Measurements from ENCODE around the gene CDA.
"Not testable (repeated sequence)": the region's sequence is repeated elsewhere in the genome, so short reads cannot be mapped to it uniquely, and the experiment has no call there.

The CDA gene

DNA sequence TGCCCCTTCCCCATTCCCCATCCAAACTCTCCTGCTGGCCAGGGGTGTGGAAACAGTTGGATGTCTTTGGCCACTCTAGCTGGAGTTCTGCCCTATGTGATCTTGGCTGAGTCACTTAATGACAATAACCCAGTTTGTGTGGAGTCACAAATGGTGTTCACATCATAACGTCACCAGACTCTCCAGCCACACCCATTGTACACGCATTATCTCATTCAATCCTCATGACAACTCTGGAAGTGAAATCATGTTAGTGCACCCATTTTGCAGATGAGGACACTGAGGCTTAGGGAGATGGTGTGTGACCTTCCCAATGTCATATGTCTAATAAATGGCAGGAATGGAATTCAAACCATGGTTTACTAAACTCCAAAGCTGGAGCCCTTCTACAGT lies 1.2 kb upstream of the CDA start:
- no peak for DNase-seq

DNA sequence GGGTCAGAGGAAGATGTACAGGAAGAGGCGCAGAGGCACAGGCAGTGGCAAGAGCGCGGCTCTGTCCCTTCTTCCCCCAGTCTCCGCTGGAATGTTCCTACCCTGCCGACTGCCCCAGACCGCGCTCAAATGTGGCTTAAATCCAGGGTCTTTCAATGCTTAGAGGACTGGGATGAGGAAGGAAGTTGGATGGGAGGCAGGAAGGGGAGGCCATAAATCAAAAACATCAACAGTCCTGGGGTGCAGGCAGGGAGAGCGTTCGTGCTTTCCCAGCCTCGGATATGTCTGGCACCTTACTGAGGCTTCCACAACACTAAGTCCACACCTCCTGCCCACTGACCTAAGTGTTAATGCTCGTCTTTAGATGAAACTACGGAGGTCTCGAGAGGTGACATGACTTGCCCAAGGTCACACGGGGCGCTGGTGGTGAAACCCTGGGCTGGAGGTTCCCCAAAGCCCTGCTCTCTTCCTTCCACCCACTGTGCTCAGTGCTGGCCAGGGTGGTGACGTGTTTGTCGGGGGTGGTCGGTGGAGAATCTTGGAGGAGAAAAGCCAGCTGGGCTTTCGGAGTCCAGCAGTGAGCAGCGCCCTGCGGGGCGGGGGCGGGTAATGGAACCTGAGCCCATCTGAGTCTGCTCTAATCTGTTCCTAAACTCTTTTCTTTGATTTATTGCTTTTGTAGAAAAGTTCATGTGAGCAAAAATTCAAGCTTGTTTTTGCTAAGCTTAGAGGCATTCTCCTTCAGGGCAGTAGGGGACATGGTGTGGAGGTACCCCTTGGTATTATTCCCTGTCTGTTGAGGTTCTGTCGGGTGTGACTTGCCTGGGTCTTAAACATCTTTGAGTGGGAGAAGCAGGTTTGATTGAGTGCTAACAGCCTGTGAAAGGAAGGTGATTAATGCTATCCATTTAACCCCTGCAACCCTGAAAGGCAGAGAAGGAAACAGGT lies 708 bp downstream of the CDA start:
- no peak for DNase-seq

DNA sequence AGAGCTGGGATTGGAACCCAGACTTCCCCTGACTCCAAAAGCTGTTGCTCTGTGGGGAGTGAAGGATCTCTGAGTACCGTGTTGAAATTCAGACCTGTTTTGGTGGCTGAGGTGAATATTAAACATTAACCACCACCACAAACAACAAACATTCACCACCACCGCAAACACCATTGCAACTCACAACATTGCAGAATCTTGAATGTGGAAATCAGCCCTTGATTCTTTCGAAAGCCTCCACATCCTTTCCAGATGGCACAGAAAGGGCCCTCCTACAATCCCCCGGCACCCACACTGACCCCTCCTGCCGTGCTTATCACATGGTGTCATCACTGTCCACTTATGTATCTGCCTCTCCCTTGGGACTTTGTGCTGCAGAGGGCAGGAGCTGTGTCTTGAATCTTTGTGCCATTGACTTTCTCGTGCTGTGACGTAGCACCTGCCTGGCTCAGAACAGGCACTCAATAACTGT lies 1.4 kb downstream of the CDA start:
- no peak for DNase-seq

DNA sequence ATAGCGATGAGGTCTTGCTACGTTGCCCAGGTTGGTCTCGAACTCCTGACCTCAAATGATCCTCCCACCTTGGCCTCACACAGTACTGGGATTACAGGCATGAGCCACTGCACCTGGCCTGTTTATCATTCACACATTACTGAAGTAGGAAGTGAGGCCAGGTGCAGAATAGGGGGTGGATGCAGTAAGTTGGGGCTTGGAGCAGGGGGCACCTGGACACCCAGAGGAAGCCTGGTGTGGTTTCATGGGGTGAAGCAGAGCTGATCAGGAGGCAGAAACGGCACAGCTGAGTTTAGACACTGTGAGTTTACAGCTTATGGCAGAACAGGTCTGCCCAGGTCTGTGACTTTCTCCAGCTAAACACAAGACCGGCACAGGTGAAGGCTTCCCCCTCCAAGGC lies 4.9 kb downstream of the CDA start:
- no peak for DNase-seq

DNA sequence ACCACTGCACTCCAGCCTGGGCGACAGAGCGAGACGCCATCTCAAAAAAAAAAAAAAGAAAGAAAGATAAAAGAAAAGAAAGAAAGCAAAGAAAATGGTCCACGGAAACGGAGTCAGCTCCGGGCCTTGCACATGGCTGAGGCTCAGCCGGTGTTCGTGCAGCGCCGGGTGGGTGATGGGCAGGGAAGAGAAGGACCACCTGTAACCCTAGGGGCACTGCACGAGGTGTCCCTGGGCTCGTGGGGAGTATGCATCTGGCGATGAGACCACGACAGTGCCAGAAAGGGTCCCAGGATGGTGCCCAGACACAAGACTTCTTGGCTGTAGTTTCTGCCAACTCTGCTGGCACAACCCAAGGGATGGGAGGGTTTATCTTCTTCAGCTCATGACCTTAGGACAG lies 5.8 kb downstream of the CDA start:
- DNase-seq: no peak

DNA sequence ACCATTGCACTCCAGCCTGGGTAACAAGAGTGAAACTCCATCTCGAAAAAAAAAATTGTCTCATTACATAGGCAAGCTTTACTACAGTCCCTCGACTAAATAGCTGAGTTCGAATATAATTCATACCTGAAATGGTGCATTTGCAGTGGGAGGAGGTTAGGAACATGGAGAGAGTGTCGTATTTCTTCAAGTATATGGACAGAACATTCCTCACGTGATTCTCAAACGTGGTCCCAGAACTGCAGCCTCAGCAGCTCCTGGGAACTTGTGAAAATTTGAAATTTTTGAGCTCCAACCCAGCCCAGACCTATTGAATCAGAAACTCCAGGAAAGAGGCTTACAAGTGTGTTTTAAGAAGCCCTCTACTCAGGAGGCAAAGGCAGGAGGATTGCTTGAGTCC lies 7.2 kb downstream of the CDA start:
- DNase-seq: no peak

DNA sequence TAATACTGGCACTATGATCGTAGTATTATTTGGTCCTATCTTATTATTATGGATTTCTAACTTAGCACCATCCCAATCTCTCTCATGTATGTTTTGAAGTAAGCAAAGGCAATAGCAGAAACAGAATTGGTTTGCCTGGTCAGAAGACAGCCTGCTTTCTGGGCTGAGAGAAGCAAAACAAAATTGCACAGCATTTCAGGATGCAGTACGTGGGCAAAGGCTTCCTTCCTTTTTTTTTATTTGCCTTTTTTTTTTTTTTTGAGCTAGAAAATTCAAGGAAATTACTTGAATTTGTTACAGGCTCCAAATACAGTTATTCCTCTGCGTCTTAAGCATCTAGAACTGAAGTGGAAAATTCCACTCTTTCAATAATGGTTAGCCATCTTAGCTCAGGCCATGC lies 8.8 kb downstream of the CDA start:
- no peak for DNase-seq

DNA sequence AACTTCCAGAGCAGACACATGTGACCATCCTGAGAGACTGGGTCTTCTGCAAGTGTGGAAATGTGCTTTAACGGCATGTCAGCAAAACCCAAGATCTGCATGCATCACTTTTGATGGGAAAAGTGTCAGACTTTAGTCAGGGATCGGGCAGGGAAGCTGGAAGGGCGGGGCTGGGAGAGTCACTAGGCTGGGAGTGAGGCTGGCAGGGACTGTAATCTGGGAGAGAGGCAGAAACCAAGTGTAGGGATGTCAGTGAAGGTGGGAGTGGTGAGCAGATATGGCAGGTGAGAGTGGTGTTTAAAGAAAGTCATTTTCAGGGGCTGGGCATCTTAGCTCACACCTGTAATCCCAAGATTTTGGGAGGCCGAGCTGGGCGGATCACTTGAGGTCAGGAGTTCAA lies 11.3 kb downstream of the CDA start:
- no peak for DNase-seq

DNA sequence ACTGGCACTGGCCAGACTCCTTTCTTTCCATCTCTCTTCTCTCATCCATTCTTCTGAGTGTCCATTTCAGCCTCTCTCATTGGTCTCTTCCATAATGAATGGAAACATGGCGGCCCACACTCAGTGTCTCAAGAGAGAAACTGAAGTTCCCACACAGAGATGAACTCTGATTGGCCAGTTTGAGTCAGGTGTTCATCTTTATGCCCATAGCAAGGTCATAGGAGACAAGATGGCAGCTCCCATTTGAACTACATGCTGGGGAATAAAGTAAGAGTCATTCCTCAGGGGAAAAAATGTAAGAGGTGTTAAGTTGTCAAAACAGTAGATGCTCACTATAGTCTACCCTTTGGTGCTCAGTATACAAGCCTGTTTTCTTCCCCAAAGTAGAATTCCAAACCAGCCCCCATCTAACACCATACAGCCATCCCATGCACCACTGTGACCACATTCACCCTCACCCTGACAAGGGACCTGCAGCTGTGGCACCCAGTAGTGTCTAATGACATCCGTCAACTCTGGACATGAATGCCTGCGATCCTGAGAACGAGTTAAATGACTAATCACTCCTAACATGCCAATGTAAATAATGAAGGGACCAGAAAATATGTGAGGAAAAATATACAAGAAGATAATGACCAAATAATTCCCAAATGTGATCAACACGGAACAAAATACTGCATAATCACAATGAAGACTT lies 12.4 kb downstream of the CDA start:
- DNase-seq: no peak

DNA sequence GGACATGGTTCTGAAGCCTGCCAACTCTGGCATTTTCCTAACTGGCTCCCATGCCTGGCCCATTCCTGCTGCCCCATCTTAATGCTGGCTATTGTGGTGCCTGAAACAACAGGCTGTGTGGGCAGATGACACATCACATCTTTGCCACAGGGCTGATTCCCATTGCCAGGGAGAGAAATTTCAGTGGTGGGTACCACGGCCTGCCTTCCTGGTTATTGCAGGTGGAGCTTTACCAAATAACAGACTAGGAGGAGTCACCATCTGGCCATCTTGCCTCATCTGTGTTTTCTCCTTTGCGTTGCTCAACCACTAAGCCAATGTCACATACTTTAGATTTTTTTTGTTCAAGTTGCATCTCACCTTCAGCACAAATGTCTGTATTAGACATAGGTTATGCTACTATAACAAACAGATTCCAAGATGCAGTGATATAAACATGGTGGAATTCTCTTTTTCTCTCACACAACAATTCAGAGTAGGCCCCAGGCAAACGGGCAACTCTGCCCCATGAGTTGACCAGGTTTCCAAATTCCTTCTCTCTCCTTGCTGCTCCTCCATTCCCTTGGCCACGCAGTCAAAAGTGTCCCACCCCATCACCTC lies 14.1 kb downstream of the CDA start:
- no peak for DNase-seq

DNA sequence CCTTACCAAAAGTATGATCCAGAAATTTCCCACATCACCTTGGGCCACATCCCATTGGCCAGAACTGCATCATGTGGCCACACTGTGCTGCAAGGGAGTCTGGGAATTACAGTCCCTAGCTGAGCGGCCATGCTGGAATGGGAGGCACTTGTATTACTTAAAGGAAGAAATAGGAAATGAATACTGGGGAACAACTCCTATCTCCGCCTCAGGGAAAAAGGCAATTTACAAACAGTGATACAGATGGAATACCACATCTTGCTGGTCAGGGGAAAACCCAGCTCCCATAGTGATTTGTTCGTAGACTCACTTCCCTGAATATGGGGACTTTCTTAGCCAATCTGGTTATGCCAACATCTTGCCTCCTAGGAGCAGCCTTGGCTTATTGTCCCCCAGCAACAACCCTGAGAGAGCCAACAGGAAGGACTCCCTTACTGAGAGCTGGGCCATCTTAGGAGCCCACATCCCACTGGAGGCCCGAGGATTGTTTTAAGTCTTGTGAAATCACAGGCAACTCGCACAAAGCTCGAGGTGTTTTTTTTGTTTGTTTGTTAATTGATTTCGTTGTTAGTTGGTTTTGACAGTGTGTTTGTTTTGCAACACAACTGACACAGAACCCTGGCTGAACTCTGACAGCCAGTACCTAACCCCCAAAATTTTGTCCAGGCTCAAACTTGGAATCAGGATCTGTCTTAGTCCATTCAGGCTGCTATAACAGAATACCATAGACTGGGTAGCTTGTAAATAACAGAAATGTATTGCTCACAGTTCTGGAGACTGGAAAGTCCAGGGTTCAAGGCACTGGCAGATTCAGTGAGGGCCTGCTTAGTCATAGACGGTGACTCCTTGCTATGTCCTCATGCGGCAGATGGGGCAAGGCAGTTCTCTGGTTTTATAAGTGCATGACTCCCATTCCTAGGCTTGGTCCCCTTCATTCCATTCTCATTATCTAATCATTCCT lies 14.9 kb downstream of the CDA start:
- DNase-seq: no peak

DNA sequence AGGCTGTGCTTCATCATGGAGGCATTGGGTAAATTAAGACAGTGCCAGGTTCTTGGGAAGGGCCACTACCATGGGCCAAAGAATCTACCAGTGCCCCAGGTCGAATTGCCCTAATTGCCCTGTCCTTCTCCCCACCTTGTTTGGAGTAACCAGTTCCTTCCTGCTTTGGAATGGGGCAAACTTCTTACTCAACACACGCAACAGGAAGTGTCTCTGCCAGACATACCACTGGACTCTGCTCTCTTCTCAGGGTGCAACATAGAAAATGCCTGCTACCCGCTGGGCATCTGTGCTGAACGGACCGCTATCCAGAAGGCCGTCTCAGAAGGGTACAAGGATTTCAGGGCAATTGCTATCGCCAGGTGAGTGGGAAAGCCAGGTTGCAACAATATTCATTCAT lies 15.8 kb downstream of the CDA start:
- no peak for DNase-seq

DNA sequence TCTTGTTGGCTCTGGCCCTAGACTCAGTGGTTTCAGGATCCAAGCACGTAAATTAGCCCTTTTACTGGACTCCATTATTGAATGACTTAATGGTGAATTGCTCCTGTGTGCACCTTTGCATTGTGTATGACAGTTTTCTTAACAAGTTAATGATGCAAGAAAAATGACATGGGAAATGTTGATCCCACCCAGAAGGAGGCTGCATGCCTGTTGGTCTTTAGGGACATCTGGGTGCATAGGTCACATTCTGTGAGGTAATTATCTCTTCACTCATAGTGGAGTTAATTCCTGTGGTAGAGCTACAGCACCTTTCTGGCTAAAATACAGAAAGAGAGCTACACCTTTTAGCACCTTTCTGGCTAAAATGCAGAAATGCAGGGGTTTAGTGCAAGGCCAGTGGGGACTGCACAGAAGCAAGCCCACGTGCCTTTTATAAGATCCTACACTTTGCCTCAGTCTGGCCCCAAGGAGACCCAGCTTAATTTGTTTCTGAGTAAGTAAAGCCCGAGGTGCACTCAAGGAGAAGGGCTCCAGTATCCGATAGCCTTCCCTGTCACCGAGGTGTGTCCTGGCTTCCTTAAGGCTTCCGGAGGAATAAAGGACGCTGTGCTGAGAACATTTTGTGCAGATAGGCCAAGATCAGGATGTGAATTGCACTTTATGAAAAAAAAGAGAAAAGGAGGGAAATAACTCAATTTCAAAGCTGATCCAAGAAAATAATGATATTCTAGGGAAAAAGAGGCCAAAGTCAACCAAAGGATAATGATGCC lies 18.1 kb downstream of the CDA start:
- not testable (repeated sequence) for DNase-seq

DNA sequence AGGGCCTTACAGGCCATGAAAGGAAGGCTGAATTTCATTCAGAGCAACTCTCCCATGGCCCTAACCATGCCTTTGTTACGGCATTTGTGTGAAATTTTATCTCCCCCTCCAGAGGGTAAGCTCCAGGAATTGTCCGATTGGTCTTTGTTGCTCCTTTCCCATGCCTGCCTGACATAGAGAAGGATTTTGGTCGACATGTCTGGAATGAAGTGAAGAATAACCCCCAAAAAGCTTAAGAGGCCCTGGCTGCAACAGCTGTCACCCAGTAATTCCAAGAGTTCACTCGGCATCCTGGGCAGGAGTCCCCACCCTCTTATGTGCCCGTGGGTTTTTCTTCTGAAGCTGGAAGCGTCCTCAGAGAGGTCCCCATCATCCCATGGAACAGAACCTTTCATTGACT lies 20.6 kb downstream of the CDA start:
- no peak for DNase-seq

DNA sequence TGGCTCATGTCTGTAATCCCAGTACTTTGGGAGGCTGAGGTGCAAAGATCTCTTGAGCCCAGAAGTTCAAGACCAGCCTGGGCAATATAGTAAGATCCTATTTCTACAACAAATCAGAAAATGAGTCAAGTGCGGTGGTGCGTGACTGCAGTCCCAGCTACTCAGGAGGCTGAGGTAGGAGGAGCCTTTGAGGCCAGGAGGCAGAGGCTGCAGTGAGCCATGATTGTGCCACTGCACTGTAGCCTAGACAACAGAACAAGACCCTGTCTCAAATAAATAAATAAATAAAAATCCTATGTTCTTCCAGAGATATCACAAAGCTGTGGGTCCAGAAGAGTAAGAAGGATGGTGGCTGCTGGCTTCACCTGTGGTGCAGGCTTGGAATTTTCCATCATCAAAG lies 22.1 kb downstream of the CDA start:
- DNase-seq: no peak

DNA sequence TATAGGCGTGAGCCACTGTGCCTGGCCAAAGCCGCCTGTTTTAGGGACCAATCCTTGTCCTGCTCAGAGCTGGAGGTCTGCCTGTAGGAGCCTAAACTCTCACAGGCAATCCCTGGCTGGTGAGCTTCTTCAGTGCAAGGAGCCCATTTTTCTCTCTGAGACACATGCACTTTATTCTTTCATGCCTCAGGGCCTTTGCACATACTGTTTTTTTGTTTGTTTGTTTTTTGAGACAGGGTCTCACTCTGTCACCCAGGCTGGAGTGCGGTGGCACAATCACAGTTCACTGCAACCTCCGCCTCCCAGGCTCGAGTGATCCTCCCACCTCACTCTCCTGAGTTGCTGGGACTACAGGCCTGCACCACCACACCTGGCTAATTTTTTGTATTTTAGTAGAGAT lies 22.8 kb downstream of the CDA start:
- no peak for DNase-seq

DNA sequence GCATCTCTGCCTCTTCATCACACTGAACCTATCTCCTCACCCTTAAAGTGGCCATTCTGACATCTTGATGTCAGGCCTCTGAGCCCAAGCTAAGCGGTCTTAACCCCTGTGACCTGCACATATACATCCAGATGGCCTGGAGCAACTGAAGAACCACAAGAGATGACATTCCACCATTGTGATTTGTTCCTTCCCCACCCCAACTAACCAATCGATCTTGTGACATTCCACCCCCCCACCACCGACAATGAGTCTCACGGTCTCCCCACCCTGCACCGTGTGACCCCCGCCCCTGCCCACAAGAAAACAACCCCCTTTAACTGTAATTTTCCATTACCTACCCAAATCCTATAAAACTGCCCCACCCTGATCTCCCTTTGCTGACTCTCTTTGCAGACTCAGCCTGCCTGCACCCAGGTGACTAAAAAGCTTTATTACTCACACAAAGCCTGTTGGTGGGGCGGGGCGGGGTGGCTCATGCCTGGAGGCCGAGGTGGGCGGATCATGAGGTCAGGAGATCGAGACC lies 23.4 kb downstream of the CDA start:
- DNase-seq: no peak

DNA sequence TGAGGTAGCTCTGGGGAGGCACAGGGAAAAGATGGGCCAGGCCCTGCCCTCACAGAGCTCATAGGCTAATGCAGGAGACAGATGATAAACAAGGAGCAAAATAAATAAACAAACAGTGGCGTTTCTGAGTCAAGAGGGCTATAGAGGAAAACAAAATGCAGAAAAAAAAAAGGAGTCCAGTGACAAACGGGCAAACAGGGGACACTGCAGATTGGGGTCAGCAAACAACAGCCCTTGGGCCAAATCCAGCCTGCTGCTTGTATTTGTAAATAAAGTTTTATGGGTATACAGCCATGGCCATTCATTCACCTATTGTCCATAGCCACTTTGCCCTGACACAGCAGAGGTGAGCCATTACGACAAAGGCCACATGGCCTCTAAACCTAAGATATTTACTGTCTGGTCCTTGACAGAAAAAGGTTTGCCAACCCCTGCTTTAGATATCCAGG lies 25.3 kb downstream of the CDA start:
- DNase-seq: no peak

DNA sequence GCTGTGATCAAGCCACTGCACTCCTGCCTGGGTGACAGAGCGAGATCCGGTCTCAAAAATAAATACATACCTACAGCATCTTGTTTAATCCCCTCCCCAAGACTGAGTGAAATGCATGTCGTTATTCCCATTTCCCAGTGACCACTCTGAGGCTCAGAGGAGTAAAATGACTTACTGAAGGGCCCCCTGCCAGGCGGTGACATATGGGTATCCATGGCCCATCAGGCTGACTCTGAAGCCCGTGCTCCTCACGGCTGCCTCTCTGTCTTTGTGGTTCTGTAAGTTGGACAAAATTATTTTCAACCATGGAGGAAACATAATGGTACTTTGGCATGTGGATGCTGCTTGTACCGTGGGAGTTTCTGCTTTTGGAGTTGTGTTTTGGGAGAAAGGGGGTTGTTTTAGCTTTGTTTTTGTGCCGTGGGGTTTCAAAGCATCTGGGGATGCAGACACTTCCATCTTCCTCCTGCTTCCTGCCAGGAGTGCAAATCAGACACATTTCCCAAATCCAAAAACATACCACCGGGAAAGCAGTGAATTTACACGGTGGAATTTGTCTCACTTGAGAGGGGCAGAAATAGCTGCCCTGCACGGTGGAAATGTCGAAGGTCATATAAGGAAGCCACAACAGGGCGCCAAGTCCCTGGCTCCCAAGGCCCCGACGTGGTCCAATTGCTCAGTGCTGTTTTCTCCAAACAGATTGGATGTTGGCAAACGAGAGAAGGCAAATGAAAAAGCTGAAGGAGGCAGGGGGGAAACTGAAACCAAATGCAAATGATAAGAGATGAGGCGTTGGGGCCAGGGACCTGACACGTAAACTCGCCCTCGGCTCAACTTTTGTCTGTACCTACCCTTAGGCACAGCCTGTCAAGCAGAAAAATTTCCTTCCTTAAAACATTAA lies 27.3 kb downstream of the CDA start:
- no peak for DNase-seq

DNA sequence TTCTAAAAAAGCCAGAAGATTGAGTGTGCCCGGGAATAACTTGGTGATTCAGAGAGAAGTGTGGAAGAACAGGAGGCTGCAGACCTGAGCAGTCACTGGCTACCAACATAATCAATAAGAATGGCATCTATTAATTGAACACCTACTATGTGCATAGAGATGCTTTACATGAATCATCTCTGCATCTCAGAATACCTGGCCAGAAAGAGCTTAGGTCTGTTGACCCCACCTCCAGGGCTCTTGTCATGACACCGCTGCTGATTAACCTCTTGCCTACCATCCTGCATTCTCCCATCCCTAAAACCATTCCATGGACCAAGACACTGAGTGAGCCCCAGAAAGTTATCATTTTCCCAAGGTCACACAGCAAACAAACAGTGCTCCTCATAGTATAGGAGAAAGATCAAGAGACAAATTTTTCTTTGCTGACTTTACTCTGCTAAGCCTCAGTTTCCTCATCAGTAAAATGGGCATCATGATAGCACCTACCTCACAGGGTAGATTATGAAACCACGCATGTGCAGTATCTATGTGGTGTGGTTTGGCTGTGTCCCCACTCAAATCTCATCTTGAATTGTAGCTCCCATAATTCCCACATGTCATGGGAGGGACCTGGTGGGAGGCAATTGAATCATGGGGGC lies 28.1 kb downstream of the CDA start:
- DNase-seq: no peak
